Nephron (organoid): ENCODE data around the gene RCAN2.
A peak's percentile ranks its signal among the peaks of the same experiment; 100 is the strongest.

Source experiments
- H3K27ac Mint-ChIP-seq, 3 experiments: 2 replicates each; pipeline ENCODE4 v1.8.0; 2020; ENCODE audit warnings: mixed read lengths in 3 of 3, mild to moderate bottlenecking in 2 of 3, moderate library complexity in 1 of 3
- H3K27me3 Mint-ChIP-seq: 2 replicates; pipeline ENCODE4 v1.8.0; 2021; ENCODE audit warnings: low read depth, mild to moderate bottlenecking, moderate library complexity, mixed read lengths
- H3K36me3 Mint-ChIP-seq: 2 replicates; pipeline ENCODE4 v1.8.0; 2020; ENCODE audit warnings: low read depth, mixed read lengths
- H3K4me1 Mint-ChIP-seq: 2 replicates; pipeline ENCODE4 v1.8.0; 2020; ENCODE audit warnings: mixed read lengths
- H3K4me3 Mint-ChIP-seq, 3 experiments: 2 replicates each; pipeline ENCODE4 v1.8.0; 2020; ENCODE audit warnings: mild to moderate bottlenecking in 3 of 3, mixed read lengths in 3 of 3, moderate library complexity in 2 of 3
- H3K9me3 Mint-ChIP-seq: 2 replicates; pipeline ENCODE4 v1.8.0; 2020; ENCODE audit warnings: mixed read lengths
- CTCF ChIP-seq, 3 experiments: fragments of 200-600 bp; sonication (generic); IDR thresholded peaks; one replicate each; pipeline ENCODE4 v1.5.0; 2021; ENCODE audit warnings: antibody characterized with exemption in 3 of 3; ENCODE audit not compliant: unreplicated experiment in 3 of 3

RCAN2 gene

DNA sequence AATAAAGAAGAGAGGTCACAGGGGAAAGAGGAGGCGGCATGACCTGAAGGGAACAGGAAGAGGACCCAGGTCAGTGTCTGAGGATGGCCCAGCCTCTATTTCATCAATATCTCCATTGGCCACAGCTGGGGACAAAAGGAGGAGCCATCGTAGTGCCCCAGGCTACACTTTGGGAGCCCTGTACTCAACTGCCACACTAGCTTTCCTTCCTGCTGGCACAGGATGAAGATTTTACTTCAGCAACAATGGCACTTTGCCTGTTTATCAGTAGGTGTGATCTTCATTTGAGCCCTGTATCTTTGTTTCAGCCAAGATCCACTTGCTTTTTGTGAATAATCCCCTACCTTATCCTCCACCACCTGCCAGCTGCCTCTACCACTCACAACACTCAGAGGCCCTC, 35.4 kb upstream of the RCAN2 start:
- no peak for TF ChIP-seq CTCF (IDR thresholded peaks at IDR 0.05; ENCODE audit: unreplicated experiment in 3 of 3)
- Mint-ChIP-seq H3K27me3 (peaks cover 7% of the 10 kb centered on the region), H3K4me1 (no peaks in the 10 kb centered on the region), H3K9me3 (no peaks in the 10 kb centered on the region), H3K36me3 (no peaks in the 10 kb centered on the region), H3K27ac (no peak overlapping the region), H3K4me3 (no peak overlapping the region)

GRCh38 chr6:46525583-46525982, 34.3 kb upstream of the RCAN2 start:
- H3K36me3 Mint-ChIP-seq, result no peaks in the 10 kb centered on the region
- H3K9me3 Mint-ChIP-seq, result no peaks in the 10 kb centered on the region
- no peaks in the 10 kb centered on the region for H3K4me1 Mint-ChIP-seq
- no peak for TF ChIP-seq CTCF (IDR thresholded peaks at IDR 0.05; ENCODE audit: unreplicated experiment in 3 of 3)
- peaks cover 7% of the 10 kb centered on the region for H3K27me3 Mint-ChIP-seq
- no peak overlapping the region for H3K4me3 Mint-ChIP-seq
- no peak overlapping the region for H3K27ac Mint-ChIP-seq

- Mint-ChIP-seq H3K27ac (no peak overlapping the region), H3K9me3 (no peaks in the 10 kb centered on the region), H3K27me3 (peaks cover 3% of the 10 kb centered on the region), H3K4me3 (no peak overlapping the region), H3K36me3 (no peaks in the 10 kb centered on the region), H3K4me1 (peaks cover 5% of the 10 kb centered on the region)
- TF ChIP-seq CTCF (IDR thresholded peaks at IDR 0.05; ENCODE audit: unreplicated experiment in 3 of 3), result no peak
Measured at GRCh38 chr6:46521464-46521971, 30.3 kb upstream of the RCAN2 start.

GRCh38 chr6:46517202-46517601, 26.0 kb upstream of the RCAN2 start:
- TF ChIP-seq CTCF (IDR thresholded peaks at IDR 0.05; ENCODE audit: unreplicated experiment in 3 of 3), result no peak
- H3K4me1 Mint-ChIP-seq, result peaks cover 5% of the 10 kb centered on the region
- no peaks in the 10 kb centered on the region for H3K27me3 Mint-ChIP-seq
- H3K9me3 Mint-ChIP-seq, result no peaks in the 10 kb centered on the region
- no peak overlapping the region for H3K4me3 Mint-ChIP-seq
- H3K36me3 Mint-ChIP-seq, result no peaks in the 10 kb centered on the region
- H3K27ac Mint-ChIP-seq, result no peak overlapping the region

- Mint-ChIP-seq H3K4me3 (no peak overlapping the region), H3K27me3 (no peaks in the 10 kb centered on the region), H3K4me1 (peaks cover 12% of the 10 kb centered on the region), H3K36me3 (no peaks in the 10 kb centered on the region), H3K9me3 (no peaks in the 10 kb centered on the region), H3K27ac (no peak overlapping the region)
- TF ChIP-seq CTCF (IDR thresholded peaks at IDR 0.05; ENCODE audit: unreplicated experiment in 3 of 3), result no peak
Measured at GRCh38 chr6:46513533-46513932, 22.3 kb upstream of the RCAN2 start.

GRCh38 chr6:46511320-46511719, 20.1 kb upstream of the RCAN2 start:
- peak overlapping the region in 1 of 3 experiments; percentile 63 for H3K27ac Mint-ChIP-seq

More at GRCh38 chr6:46511320-46511719, 20.1 kb upstream of the RCAN2 start:
- no peak for TF ChIP-seq CTCF (IDR thresholded peaks at IDR 0.05; ENCODE audit: unreplicated experiment in 3 of 3)
- Mint-ChIP-seq H3K4me1 (peaks cover 7% of the 10 kb centered on the region), H3K9me3 (no peaks in the 10 kb centered on the region), H3K36me3 (no peaks in the 10 kb centered on the region), H3K4me3 (no peak overlapping the region), H3K27me3 (no peaks in the 10 kb centered on the region)
